Karpas-422 (cell line): ENCODE measurements around the gene AQP12B. TPM values are rescaled to one million over a fixed set of nuclear protein-coding genes. Genes with fewer than 3 reads are reported as not detected.
"Not testable (repeated sequence)": the region's sequence is repeated elsewhere in the genome, so short reads cannot be mapped to it uniquely, and the experiment has no call there.

ENCODE experiments used
- DNase-seq: peaks from one replicate; pipeline ENCODE4 v3.0.0-alpha.2; 2015
- H2AFZ ChIP-seq: fragments of 200-600 bp; sonication (generic); 2 replicates; pipeline ENCODE4 v1.6.1; 2014; ENCODE audit warnings: antibody characterized with exemption, low read length, mixed read lengths
- H3K27ac ChIP-seq: fragments of 200-600 bp; sonication (generic); 2 replicates; pipeline ENCODE4 v1.5.1; 2014; ENCODE audit warnings: mild to moderate bottlenecking, low read length, moderate library complexity
- H3K27me3 ChIP-seq: fragments of 200-600 bp; sonication (generic); 2 replicates; pipeline ENCODE4 v1.6.1; 2014; ENCODE audit warnings: low read length, mixed read lengths
- H3K36me3 ChIP-seq: fragments of 200-600 bp; sonication (generic); 2 replicates; pipeline ENCODE4 v1.6.1; 2014; ENCODE audit warnings: low read length, mixed read lengths; ENCODE audit not compliant: insufficient read depth
- H3K4me1 ChIP-seq: fragments of 200-600 bp; sonication (generic); 2 replicates; pipeline ENCODE4 v1.6.1; 2014; ENCODE audit warnings: mild to moderate bottlenecking, low read length, mixed read lengths
- H3K4me2 ChIP-seq: fragments of 200-600 bp; sonication (generic); 2 replicates; pipeline ENCODE4 v1.6.1; 2014; ENCODE audit warnings: low read length, low read depth, mild to moderate bottlenecking; ENCODE audit not compliant: poor library complexity, severe bottlenecking
- H3K4me3 ChIP-seq: fragments of 200-600 bp; sonication (generic); 2 replicates; pipeline ENCODE4 v1.5.1; 2014; ENCODE audit warnings: mild to moderate bottlenecking, antibody characterized with exemption, low read length, mixed read lengths
- H3K79me2 ChIP-seq: fragments of 200-600 bp; sonication (generic); 2 replicates; pipeline ENCODE4 v1.6.1; 2014; ENCODE audit warnings: mild to moderate bottlenecking, low read length, mixed read lengths
- H3K9ac ChIP-seq: fragments of 200-600 bp; sonication (generic); 2 replicates; pipeline ENCODE4 v1.6.0; 2014; ENCODE audit warnings: low read length
- H3K9me2 ChIP-seq: fragments of 200-600 bp; sonication (generic), shearing (Covaris generic); replicated peaks from 2 replicates; pipeline ENCODE4 v1.6.0; 2014; ENCODE audit warnings: mild to moderate bottlenecking, low read length, moderate library complexity; ENCODE audit not compliant: insufficient read depth
- H3K9me3 ChIP-seq: fragments of 300-700, 200-600 bp; sonication (generic); 2 replicates; pipeline ENCODE4 v1.6.1; 2014; ENCODE audit warnings: low read length, mixed read lengths
- H4K20me1 ChIP-seq: fragments of 200-600 bp; sonication (generic); 2 replicates; pipeline ENCODE4 v1.6.1; 2014; ENCODE audit warnings: mild to moderate bottlenecking, antibody characterized with exemption, low read length, low read depth; ENCODE audit not compliant: insufficient read depth
- total RNA-seq: library from RNA; depleted of rRNA; stranded (reverse); fragments of >200 nt; shearing (Covaris generic); gene quantifications from 2 replicates; pipeline ENCODE4 v1.2.3, GENCODE V29; 2014; ENCODE audit warnings: low replicate concordance; rRNA removed

The AQP12B gene
- total RNA-seq, result not detected in 2 replicates

- not testable (repeated sequence) for H3K9me3 ChIP-seq, H3K79me2 ChIP-seq, H3K9me2 ChIP-seq, H2AFZ ChIP-seq, H3K9ac ChIP-seq, H3K4me1 ChIP-seq, H3K27ac ChIP-seq, DNase-seq, H3K27me3 ChIP-seq, H3K36me3 ChIP-seq, H3K4me3 ChIP-seq, H3K4me2 ChIP-seq, H4K20me1 ChIP-seq
These were observed at the start of gene AQP12B for GRCh38 chr2:240682431-240683224. TSS of gene AQP12B (minus strand) at chr2:240682885. CDS start at chr2:240682837, 48 bp downstream.

- H3K4me2 ChIP-seq, result no peak overlapping the region
- no peak for DNase-seq
These were observed 49.5 kb upstream of the AQP12B start for GRCh38 chr2:240732184-240732583.

DNA sequence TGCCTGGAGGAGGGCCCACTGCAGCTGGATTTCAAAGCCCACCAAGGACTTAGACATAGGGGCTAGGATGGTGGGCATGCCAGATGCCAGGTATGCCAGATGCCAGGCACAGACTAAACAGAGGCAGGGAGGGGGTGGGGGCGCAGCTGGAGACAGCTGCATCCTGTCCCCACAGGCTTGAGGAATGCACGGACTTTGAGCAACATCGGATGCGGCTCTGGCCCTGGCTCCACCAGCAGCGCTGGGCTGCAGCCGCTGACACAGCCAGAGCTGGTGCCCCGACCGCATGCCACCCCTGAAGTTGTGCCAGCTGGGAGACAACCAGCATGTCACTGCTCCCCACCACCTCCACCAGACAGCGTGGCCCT is 48.5 kb upstream of the AQP12B start:
- Histone ChIP-seq H3K9me2 (no peaks in the 10 kb centered on the region), H3K9ac (no peak overlapping the region), H3K36me3 (no peaks in the 10 kb centered on the region), H3K4me1 (no peaks in the 10 kb centered on the region), H3K27ac (no peak overlapping the region), H4K20me1 (no peaks in the 10 kb centered on the region), H3K4me3 (no peak overlapping the region), H2AFZ (no peak overlapping the region), H3K4me2 (no peak overlapping the region), H3K27me3 (no peaks in the 10 kb centered on the region), H3K9me3 (no peaks in the 10 kb centered on the region), H3K79me2 (no peaks in the 10 kb centered on the region)
- DNase-seq, result no peak

More at GRCh38 chr2:240732184-240732583, 49.5 kb upstream of the AQP12B start:
- no peak overlapping the region for H3K4me3 ChIP-seq
- H4K20me1 ChIP-seq, result no peaks in the 10 kb centered on the region
- no peaks in the 10 kb centered on the region for H3K9me2 ChIP-seq
- H3K27ac ChIP-seq, result no peak overlapping the region
- no peaks in the 10 kb centered on the region for H3K4me1 ChIP-seq
- no peaks in the 10 kb centered on the region for H3K36me3 ChIP-seq
- no peaks in the 10 kb centered on the region for H3K79me2 ChIP-seq
- H3K27me3 ChIP-seq, result no peaks in the 10 kb centered on the region
- no peaks in the 10 kb centered on the region for H3K9me3 ChIP-seq
- no peak overlapping the region for H3K9ac ChIP-seq
- H2AFZ ChIP-seq, result no peak overlapping the region

GRCh38 chr2:240730501-240731177 is 48.0 kb upstream of the AQP12B start:
- H3K27ac ChIP-seq, result no peak overlapping the region
- H3K4me2 ChIP-seq, result no peak overlapping the region
- H3K4me3 ChIP-seq, result no peak overlapping the region
- DNase-seq, result no peak
- no peak overlapping the region for H2AFZ ChIP-seq
- no peaks in the 10 kb centered on the region for H3K9me2 ChIP-seq
- no peak overlapping the region for H3K9ac ChIP-seq
- no peaks in the 10 kb centered on the region for H3K4me1 ChIP-seq
- H4K20me1 ChIP-seq, result no peaks in the 10 kb centered on the region
- no peaks in the 10 kb centered on the region for H3K27me3 ChIP-seq
- no peaks in the 10 kb centered on the region for H3K9me3 ChIP-seq
- no peaks in the 10 kb centered on the region for H3K36me3 ChIP-seq
- H3K79me2 ChIP-seq, result no peaks in the 10 kb centered on the region

GRCh38 chr2:240728827-240729226 is 46.1 kb upstream of the AQP12B start:
- no peaks in the 10 kb centered on the region for H4K20me1 ChIP-seq
- no peaks in the 10 kb centered on the region for H3K27me3 ChIP-seq
- no peak overlapping the region for H2AFZ ChIP-seq
- H3K4me2 ChIP-seq, result no peak overlapping the region
- H3K9ac ChIP-seq, result no peak overlapping the region
- no peaks in the 10 kb centered on the region for H3K4me1 ChIP-seq
- H3K4me3 ChIP-seq, result no peak overlapping the region
- H3K36me3 ChIP-seq, result no peaks in the 10 kb centered on the region
- no peaks in the 10 kb centered on the region for H3K9me3 ChIP-seq
- no peak overlapping the region for H3K27ac ChIP-seq
- no peaks in the 10 kb centered on the region for H3K9me2 ChIP-seq
- DNase-seq, result no peak
- no peaks in the 10 kb centered on the region for H3K79me2 ChIP-seq

- H3K4me2 ChIP-seq, result no peak overlapping the region
- H3K4me1 ChIP-seq, result no peaks in the 10 kb centered on the region
- H3K9me3 ChIP-seq, result no peaks in the 10 kb centered on the region
- no peak overlapping the region for H3K9ac ChIP-seq
- no peaks in the 10 kb centered on the region for H3K36me3 ChIP-seq
- no peaks in the 10 kb centered on the region for H3K27me3 ChIP-seq
- no peak overlapping the region for H3K4me3 ChIP-seq
- H4K20me1 ChIP-seq, result no peaks in the 10 kb centered on the region
- no peaks in the 10 kb centered on the region for H3K79me2 ChIP-seq
- no peak overlapping the region for H2AFZ ChIP-seq
- H3K27ac ChIP-seq, result no peak overlapping the region
- no peak for DNase-seq
- H3K9me2 ChIP-seq, result no peaks in the 10 kb centered on the region
These were observed 45.7 kb upstream of the AQP12B start for GRCh38 chr2:240728361-240728760.

- H3K4me2 ChIP-seq, result no peak overlapping the region
- no peaks in the 10 kb centered on the region for H3K36me3 ChIP-seq
- no peak overlapping the region for H3K27ac ChIP-seq
- no peak overlapping the region for H3K4me3 ChIP-seq
- DNase-seq, result no peak
- H2AFZ ChIP-seq, result no peak overlapping the region
- H3K4me1 ChIP-seq, result no peaks in the 10 kb centered on the region
- no peaks in the 10 kb centered on the region for H3K79me2 ChIP-seq
- H3K9me2 ChIP-seq, result no peaks in the 10 kb centered on the region
- H3K9me3 ChIP-seq, result no peaks in the 10 kb centered on the region
- H4K20me1 ChIP-seq, result no peaks in the 10 kb centered on the region
- no peak overlapping the region for H3K9ac ChIP-seq
- H3K27me3 ChIP-seq, result no peaks in the 10 kb centered on the region
These were observed 45.2 kb upstream of the AQP12B start for GRCh38 chr2:240727913-240728312.

DNA sequence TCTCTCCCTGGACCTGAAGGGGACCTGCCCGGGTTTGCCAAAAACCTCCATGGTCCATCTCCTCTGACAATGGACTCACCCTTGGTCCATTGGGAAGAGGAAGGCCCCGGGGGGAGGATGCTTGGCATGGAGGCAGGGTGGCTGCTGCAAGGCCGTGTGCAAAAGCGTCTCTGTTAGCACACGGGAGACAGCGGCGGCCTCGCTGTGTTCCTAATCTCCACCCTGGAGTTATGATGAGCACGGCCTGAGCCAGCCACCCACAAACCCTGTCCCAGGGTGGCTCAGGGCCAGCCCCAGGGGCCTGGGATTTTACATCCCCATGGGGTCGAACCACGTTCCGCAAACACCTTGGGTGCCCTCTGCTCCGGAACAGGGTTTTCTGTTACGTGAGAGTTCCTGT is 44.8 kb upstream of the AQP12B start:
- Histone ChIP-seq H4K20me1 (no peaks in the 10 kb centered on the region), H3K27ac (no peak overlapping the region)

More for the DNA sequence above, 44.8 kb upstream of the AQP12B start:
- Histone ChIP-seq H3K4me1 (no peaks in the 10 kb centered on the region), H3K9me2 (no peaks in the 10 kb centered on the region), H3K9ac (no peak overlapping the region), H3K79me2 (no peaks in the 10 kb centered on the region), H3K36me3 (no peaks in the 10 kb centered on the region), H3K4me3 (no peak overlapping the region), H2AFZ (no peak overlapping the region), H3K27me3 (no peaks in the 10 kb centered on the region), H3K4me2 (no peak overlapping the region), H3K9me3 (no peaks in the 10 kb centered on the region)
- no peak for DNase-seq
